Measurements from ENCODE around the gene NFX1. TPM values are rescaled to one million over a fixed set of nuclear protein-coding genes. Genes with fewer than 3 reads are reported as not detected.

NFX1 gene
- total RNA-seq, 1 experiment from 2014 or later, result 15.4 TPM

- peak overlapping the region; percentile 98 for H3K27ac ChIP-seq (ENCODE audit: low read length)
- ATAC-seq, result peak; percentile 86
- H2AFZ ChIP-seq (ENCODE audit: low read length), result no peak overlapping the region
- H3K9ac ChIP-seq (ENCODE audit: low read length), result peak overlapping the region; percentile 69
- peak overlapping the region; percentile 73 for H3K4me2 ChIP-seq (ENCODE audit: low read length)
- TSS peak; percentile 94 for BruUV-seq (replicated peaks)
- H3K79me2 ChIP-seq (ENCODE audit: low read length), result no peaks in the 10 kb centered on the region
- TF ChIP-seq EZH2phosphoT487 (IDR thresholded peaks at IDR 0.05; ENCODE audit: borderline replicate concordance, low read length), result no peak
- no peak for TF ChIP-seq EZH2 (IDR thresholded peaks at IDR 0.05; ENCODE audit: low read length, unreplicated experiment)
- no peak for TF ChIP-seq CTCF (conservative IDR thresholded peaks at IDR 0.05; ENCODE audit: low read depth, low read length)
- CTCF ChIA-PET, result interaction anchor here (0.5 to 1.8 kb wide), 2 partner anchors 132 to 1182 kb away, joined by 3 to 6 read pairs; no protein-coding TSS in a partner anchor
- H3K9me3 ChIP-seq (ENCODE audit: low read length), result no peaks in the 10 kb centered on the region
- H3K4me3 ChIP-seq (ENCODE audit: low read length), result peak overlapping the region; percentile 7; the same call in 1 of the 2 replicates
- no peaks in the 10 kb centered on the region for H3K27me3 ChIP-seq (ENCODE audit: low read length)
- peaks cover 32% of the 10 kb centered on the region for H3K4me1 ChIP-seq (ENCODE audit: insufficient read depth, low read length)
- H3K9me2 ChIP-seq (replicated peaks; ENCODE audit: low read length), result no peaks in the 10 kb centered on the region
- intact Hi-C loops (cut with micrococcal nuclease), result loop anchor here (1.0 kb wide), 1 partner anchor 9 kb away; no protein-coding TSS in a partner anchor
- DNase-seq, result peak; percentile 87
- peaks cover 39% of the 10 kb centered on the region for H3K36me3 ChIP-seq (ENCODE audit: low read depth, low read length)
- POLR2A ChIA-PET (ENCODE audit: unreplicated experiment), result no interaction called here
- H3F3A ChIP-seq (ENCODE audit: low read length, unreplicated experiment), result peaks cover 4% of the 10 kb centered on the region
- H4K20me1 ChIP-seq (ENCODE audit: low read length), result no peaks in the 10 kb centered on the region
These were observed 30.4 kb downstream of the NFX1 start for GRCh38 chr9:33320568-33321261.

- intact Hi-C loops (cut with micrococcal nuclease), result loop anchor here (1.0 to 2.0 kb wide), 2 partner anchors 9 to 38 kb away; partner anchors contain the start of gene NFX1
- ChIA-PET CTCF (no interaction called here), POLR2A (ENCODE audit: unreplicated experiment) (no interaction called here)
- Histone ChIP-seq H3F3A (ENCODE audit: low read length, unreplicated experiment) (peaks cover 3% of the 10 kb centered on the region), H3K36me3 (ENCODE audit: low read depth, low read length) (peaks cover 27% of the 10 kb centered on the region), H3K4me2 (ENCODE audit: low read length) (peak overlapping the region; percentile 60; the same call in 1 of the 2 replicates), H3K27me3 (ENCODE audit: low read length) (no peaks in the 10 kb centered on the region), H4K20me1 (ENCODE audit: low read length) (no peaks in the 10 kb centered on the region), H3K79me2 (ENCODE audit: low read length) (0 out of 2 replicates have a peak, but pooled peaks cover 3% of the 10 kb centered on the region), H3K27ac (ENCODE audit: low read length) (peak overlapping the region; percentile 94), H3K4me1 (ENCODE audit: insufficient read depth, low read length) (peaks cover 32% of the 10 kb centered on the region), H2AFZ (ENCODE audit: low read length) (no peak overlapping the region), H3K9me2 (replicated peaks; ENCODE audit: low read length) (no peaks in the 10 kb centered on the region), H3K4me3 (ENCODE audit: low read length) (no peak overlapping the region), H3K9ac (ENCODE audit: low read length) (peak overlapping the region; percentile 70), H3K9me3 (ENCODE audit: low read length) (no peaks in the 10 kb centered on the region)
- DNase-seq (peak; percentile 98), ATAC-seq (peak; percentile 91)
- BruUV-seq (replicated peaks), result no TSS peak
- TF ChIP-seq EZH2 (IDR thresholded peaks at IDR 0.05; ENCODE audit: low read length, unreplicated experiment) (no peak), EZH2phosphoT487 (IDR thresholded peaks at IDR 0.05; ENCODE audit: borderline replicate concordance, low read length) (no peak), CTCF (conservative IDR thresholded peaks at IDR 0.05; ENCODE audit: low read depth, low read length) (no peak)
These were observed 38.8 kb downstream of the NFX1 start for GRCh38 chr9:33329117-33329563.
